Adrenal gland (tissue), 12 donors: Measurements from ENCODE around the gene NELL2. TPM values are rescaled to one million over a fixed set of nuclear protein-coding genes. Genes with fewer than 3 reads are reported as not detected.
"Not testable (repeated sequence)": the region's sequence is repeated elsewhere in the genome, so short reads cannot be mapped to it uniquely, and the experiment has no call there.

Source experiments
- DNase-seq, 7 donors: peaks; one replicate each; pipeline ENCODE4 v3.0.0-alpha.2; 2019 to 2020
- H3K27ac ChIP-seq, 5 donors: fragments of 200-600 bp; sonication (generic) in 4 of 5; 1 replicate in 3 of 5; 2 replicates in 2 of 5; pipeline versions ENCODE4 v1.5.1 to v1.8.0; 2016 to 2020; ENCODE audit warnings: mild to moderate bottlenecking in 1 of 5
- H3K27me3 ChIP-seq: fragments of 200-600 bp; 2 replicates; pipeline ENCODE4 v1.8.0; 2021
- H3K36me3 ChIP-seq, 2 donors: fragments of 200-600 bp; replicated peaks in 1 of 2; 1 replicate in 1 of 2; 2 replicates in 1 of 2; pipeline versions ENCODE4 v1.5.1 to v1.8.0; 2018 to 2022
- H3K4me1 ChIP-seq, 2 donors: fragments of 200-600 bp; replicated peaks in 1 of 2; 1 replicate in 1 of 2; 2 replicates in 1 of 2; pipeline versions ENCODE4 v1.5.1 to v1.8.0; 2018 to 2021
- H3K4me3 ChIP-seq, 4 donors: fragments of 200-600 bp; sonication (generic) in 3 of 4; one replicate each; pipeline ENCODE4 v1.5.1; 2016 to 2018
- H3K9me3 ChIP-seq, 3 donors: fragments of 200-600 bp; sonication (generic) in 1 of 3; replicated peaks in 1 of 3; 1 replicate in 2 of 3; 2 replicates in 1 of 3; pipeline versions ENCODE4 v1.5.1 to v1.8.0; 2016 to 2021
- CTCF ChIP-seq, 6 experiments: fragments of 450-650 bp in 4 of 6; fragments of 200-600 bp in 2 of 6; sonication (generic) in 1 of 6; IDR thresholded peaks; 1 replicate in 5 of 6; 2 replicates in 1 of 6; pipeline versions ENCODE4 v1.5.1 to v1.8.0; 2016 to 2021; ENCODE audit warnings: antibody characterized with exemption in 6 of 6, mild to moderate bottlenecking in 2 of 6, moderate library complexity in 1 of 6
- POLR2A ChIP-seq, 2 donors: fragments of 450-650 bp; IDR thresholded peaks; one replicate each; pipeline ENCODE4 v1.6.1; 2017; ENCODE audit warnings: antibody characterized with exemption in 2 of 2, mild to moderate bottlenecking in 2 of 2, moderate library complexity in 1 of 2
- WGBS, 4 donors: extraction: QIAGEN DNeasy Blood & Tissue Kit in 2 of 4; methylation state at CpG; one replicate each; pipeline versions ENCODE4 v1.1.5 to v1.1.7; 2013 to 2017; 5-methylcytosine and 5-hydroxymethylcytosine counted together
- intact Hi-C, 2 donors: fragments of 100-400 bp; cut with DNase I; formaldehyde crosslinking; loops; one replicate each; pipeline versions ENCODE4 v1.14.1 to v1.15.0; 2022 to 2023
- polyA plus RNA-seq, 3 donors: library from polyadenylated mRNA; stranded (reverse); fragments of 200-250 nt in 2 of 3; fragments of 350-450 nt in 1 of 3; fragmentation: Illumina TruSeq in 1 of 3; extraction: RNeasy Lipid Tissue Mini Kit (QIAGEN cat#74804) in 1 of 3; gene quantifications; one replicate each; pipeline ENCODE4 v1.2.3, GENCODE V29; 2013 to 2014
- total RNA-seq, 9 donors: library from RNA; depleted of rRNA in 4 of 9; stranded (reverse); fragments of >200 nt in 4 of 9; fragments of 120-200 nt in 1 of 9; fragmentation: NEBNext Ultra II Directional in 1 of 9; extraction: Animal tissue kit (Norgen Biotek cat#: 25700) in 1 of 9; gene quantifications; one replicate each; pipeline versions ENCODE4 v1.1.0 to v1.2.4, GENCODE V29; 2013 to 2023
- donor health status: healthy with polysubstance abuse.
- donor health status: Bipolar disorder and iron deficiency.
- donor health status: DM: yes; HTN: yes; CAD: no.
- donor health status: DM: no; HTN: no; CAD: no.
- donor health status: DM: no; HTN: no; CAD: no.
- donor health status: DM: yes; HTN: yes; CAD: no.

Gene NELL2
- total and polyA plus RNA-seq, 12 donors, result 0.35 to 26.5 (median 6.0) TPM; not detected in 1

GRCh38 chr12:44759289-44759688 is 116.8 kb downstream of the NELL2 start:
- no peak overlapping the region for H3K4me3 ChIP-seq
- H3K9me3 ChIP-seq, result no peaks in the 10 kb centered on the region
- no peaks in the 10 kb centered on the region for H3K4me1 ChIP-seq
- 55 to 96% (median 87%) methylated on average over 1 of the region's 1 CpG for WGBS, 4 donors
- H3K27me3 ChIP-seq, result no peaks in the 10 kb centered on the region
- DNase-seq, result no peak
- H3K27ac ChIP-seq, result no peak overlapping the region
- no peaks in the 10 kb centered on the region for H3K36me3 ChIP-seq
- intact Hi-C loops, result no loop called here
- no peak for TF ChIP-seq CTCF (IDR thresholded peaks at IDR 0.05)

DNA sequence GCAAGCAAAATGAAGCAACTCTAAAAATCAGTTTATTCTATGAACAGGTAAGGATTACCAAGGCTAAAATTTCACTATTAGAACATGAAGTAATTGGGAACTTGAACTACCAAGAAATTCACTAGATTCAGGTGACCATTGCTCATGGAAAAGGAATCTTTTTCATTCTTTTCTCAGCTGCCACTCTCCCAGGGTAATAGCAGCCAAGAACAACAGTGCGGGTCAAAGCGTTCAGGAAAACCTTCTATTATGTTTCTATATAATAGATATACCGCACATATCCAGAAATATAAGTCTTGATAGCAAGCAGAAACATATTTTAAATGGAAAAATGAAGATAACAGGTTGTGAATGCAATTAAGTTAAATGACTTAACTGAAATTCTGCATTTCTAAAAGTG is 125.6 kb downstream of the NELL2 start:
- Histone ChIP-seq H3K4me3 (no peak overlapping the region), H3K27me3 (no peaks in the 10 kb centered on the region), H3K9me3 (no peaks in the 10 kb centered on the region), H3K4me1 (no peaks in the 10 kb centered on the region), H3K27ac (no peak overlapping the region), H3K36me3 (no peaks in the 10 kb centered on the region)
- TF ChIP-seq POLR2A (IDR thresholded peaks at IDR 0.05) (no peak), CTCF (IDR thresholded peaks at IDR 0.05) (no peak)
- DNase-seq, result no peak
- 64 to 73% (median 67%) methylated on average over 3 of the region's 3 CpGs for WGBS, 4 donors
- intact Hi-C loops, result no loop called here

- 70 to 77% (median 74%) methylated on average over 6 of the region's 6 CpGs for WGBS, 4 donors
- H3K27me3 ChIP-seq, result no peaks in the 10 kb centered on the region
- H3K27ac ChIP-seq, result no peak overlapping the region
- H3K4me1 ChIP-seq, result no peaks in the 10 kb centered on the region
- DNase-seq, result no peak
- no peaks in the 10 kb centered on the region for H3K9me3 ChIP-seq
- TF ChIP-seq POLR2A (IDR thresholded peaks at IDR 0.05) (no peak), CTCF (IDR thresholded peaks at IDR 0.05) (no peak)
- intact Hi-C loops, result no loop called here
- no peak overlapping the region for H3K4me3 ChIP-seq
- no peaks in the 10 kb centered on the region for H3K36me3 ChIP-seq
These were observed 126.5 kb downstream of the NELL2 start for GRCh38 chr12:44749566-44749965.

- intact Hi-C loops, result no loop called here
- TF ChIP-seq POLR2A (IDR thresholded peaks at IDR 0.05) (no peak), CTCF (IDR thresholded peaks at IDR 0.05) (no peak)
- Histone ChIP-seq H3K27ac (no peak overlapping the region), H3K9me3 (no peaks in the 10 kb centered on the region), H3K4me1 (no peaks in the 10 kb centered on the region), H3K27me3 (no peaks in the 10 kb centered on the region), H3K36me3 (no peaks in the 10 kb centered on the region), H3K4me3 (no peak overlapping the region)
- WGBS, 4 donors, result 67 to 79% (median 70%) methylated on average over 3 of the region's 3 CpGs
- DNase-seq, result no peak
These were observed 127.1 kb downstream of the NELL2 start for GRCh38 chr12:44748950-44749468.

DNA sequence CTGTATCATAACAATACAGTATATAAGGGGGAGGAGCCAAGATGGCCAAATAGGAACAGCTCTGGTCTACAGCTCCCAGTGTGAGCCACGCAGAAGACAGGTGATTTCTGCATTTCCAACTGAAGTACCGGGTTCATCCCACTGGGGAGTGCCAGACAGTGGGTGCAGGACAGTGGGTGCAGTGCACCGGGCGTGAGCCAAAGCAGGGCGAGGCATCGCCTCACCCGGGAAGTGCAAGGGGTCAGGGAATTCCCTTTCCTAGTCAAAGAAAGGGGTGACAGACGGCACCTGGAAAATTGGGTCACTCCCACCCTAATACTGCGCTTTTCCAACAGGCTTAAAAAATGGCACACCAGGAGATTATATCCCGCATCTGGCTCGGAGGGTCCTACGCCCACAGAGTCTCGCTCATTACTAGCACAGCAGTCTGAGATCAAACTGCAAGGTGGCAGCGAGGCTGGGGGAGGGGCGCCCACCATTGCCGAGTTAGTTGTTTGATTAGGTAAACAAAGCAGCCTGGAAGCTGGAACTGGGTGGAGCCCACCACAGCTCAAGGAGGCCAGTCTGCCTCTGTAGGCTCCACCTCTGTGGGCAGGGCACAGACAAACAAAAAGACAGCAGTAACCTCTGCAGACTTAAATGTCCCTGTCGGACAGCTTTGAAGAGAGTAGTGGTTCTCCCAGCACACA is 134.7 kb downstream of the NELL2 start:
- WGBS, 4 donors, result 89 to 92% (median 92%) methylated on average over 4 to 17 of the region's 17 CpGs
- DNase-seq, H3K27ac ChIP-seq, H3K36me3 ChIP-seq, H3K4me1 ChIP-seq, H3K4me3 ChIP-seq, H3K27me3 ChIP-seq, H3K9me3 ChIP-seq, intact Hi-C loops: not testable (repeated sequence)
